HCT116 (cell line): ENCODE results near the gene UBAP2L. TPM values are rescaled to one million over a fixed set of nuclear protein-coding genes. Genes with fewer than 3 reads are reported as not detected.
"Not testable (repeated sequence)": the region's sequence is repeated elsewhere in the genome, so short reads cannot be mapped to it uniquely, and the experiment has no call there.

Experiments
- ATAC-seq: fragments of 200-7000 bp; cut with Tn5 transposase; 2 replicates; pipeline ENCODE4 v1.9.1; 2020; ENCODE audit warnings: mild to moderate bottlenecking, moderate library complexity
- BruUV-seq: library from RNA; stranded (reverse); fragments of 400-500 nt; replicated peaks from 2 replicates; lab custom pipeline; 2021; lab: Mats Ljungman, UMichigan
- CTCF ChIA-PET: fragments of 300-600 bp; sonication (Branson Sonifier 250); formaldehyde crosslinking; loops from one replicate; lab custom pipeline; 2021; ENCODE audit warnings: antibody characterized with exemption; lab: Charles Lee
- POLR2A ChIA-PET: fragments of 300-600, 350-600 bp; sonication (Branson Sonifier 250); formaldehyde crosslinking; loops from one replicate; lab custom pipeline; 2021; ENCODE audit warnings: antibody characterized with exemption; lab: Charles Lee
- RAD21 ChIA-PET, 2 experiments: fragments of 300-600 bp; sonication (Branson Sonifier 250); formaldehyde crosslinking; loops; one replicate each; lab custom pipeline; 2023; ENCODE audit warnings: low total read pairs in 2 of 2; ENCODE audit not compliant: uncharacterized antibody in 2 of 2, unreplicated experiment in 2 of 2, low non-redundant PET in 1 of 2; lab: Charles Lee
- DNase-seq: peaks from one replicate; pipeline ENCODE4 v3.0.0-alpha.2; 2010; ENCODE audit warnings: low read depth, low spot score
- H2AFZ ChIP-seq: fragments of 200-600 bp; shearing (Covaris generic), sonication (generic); 2 replicates; pipeline ENCODE4 v1.6.1; 2017; ENCODE audit warnings: low read depth, mixed run types, mixed read lengths, antibody characterized with exemption, low read length; ENCODE audit not compliant: poor library complexity, severe bottlenecking
- H3K27ac ChIP-seq: 2 replicates; pipeline ENCODE4 v1.5.1; 2012; ENCODE audit warnings: low read depth, low read length
- H3K27me3 ChIP-seq: fragments of 200-600 bp; sonication (generic); 2 replicates; pipeline ENCODE4 v1.6.1; 2016; ENCODE audit warnings: mixed run types, low read length, mixed read lengths; ENCODE audit not compliant: insufficient read depth
- H3K36me3 ChIP-seq, 2 experiments: fragments of 200-500 bp in 1 of 2; fragments of 200-600 bp in 1 of 2; sonication (Bioruptor generic) in 1 of 2; sonication (generic) in 1 of 2; 2 replicates each; pipeline versions ENCODE4 v1.5.1 to v1.6.1; 2014 to 2016; ENCODE audit warnings: low read length in 2 of 2, inconsistent platforms in 1 of 2, mixed read lengths in 1 of 2, mixed run types in 1 of 2; ENCODE audit not compliant: insufficient read depth in 2 of 2, control insufficient read depth in 1 of 2
- H3K4me1 ChIP-seq, 2 experiments: fragments of 200-600 bp in 1 of 2; sonication (generic) in 1 of 2; 2 replicates each; pipeline versions ENCODE4 v1.5.1 to v1.6.1; 2012 to 2017; ENCODE audit warnings: low read length in 2 of 2, inconsistent platforms in 1 of 2, mild to moderate bottlenecking in 1 of 2, mixed read lengths in 1 of 2, mixed run types in 1 of 2, moderate library complexity in 1 of 2; ENCODE audit not compliant: insufficient read depth in 2 of 2, control insufficient read depth in 1 of 2
- H3K4me2 ChIP-seq: fragments of 200-600 bp; sonication (generic); 2 replicates; pipeline ENCODE4 v1.6.1; 2017; ENCODE audit warnings: mixed run types, low read length, mixed read lengths
- H3K4me3 ChIP-seq, 2 experiments: fragments of 200-600 bp in 1 of 2; sonication (generic) in 1 of 2; replicated peaks in 1 of 2; 2 replicates each; pipeline ENCODE4 v1.5.1; 2011 to 2016; ENCODE audit warnings: low read length in 2 of 2, control low read depth in 1 of 2, low read depth in 1 of 2, mild to moderate bottlenecking in 1 of 2, mixed read lengths in 1 of 2, mixed run types in 1 of 2
- H3K79me2 ChIP-seq: fragments of 200-600 bp; sonication (generic); 2 replicates; pipeline ENCODE4 v1.6.1; 2017; ENCODE audit warnings: mild to moderate bottlenecking, mixed run types, low read length, moderate library complexity, mixed read lengths; ENCODE audit not compliant: insufficient read depth
- H3K9ac ChIP-seq: fragments of 200-600 bp; sonication (generic); 2 replicates; pipeline ENCODE4 v1.6.1; 2016; ENCODE audit warnings: low read length, mixed read lengths
- H3K9me2 ChIP-seq: fragments of 200-600 bp; sonication (generic), shearing (Covaris generic); 2 replicates; pipeline ENCODE4 v1.6.1; 2017; ENCODE audit warnings: mixed run types, mild to moderate bottlenecking, moderate library complexity; ENCODE audit not compliant: insufficient read depth
- H3K9me3 ChIP-seq, 2 experiments: fragments of 200-500 bp in 1 of 2; fragments of 200-600 bp in 1 of 2; sonication (Bioruptor generic) in 1 of 2; sonication (generic) in 1 of 2; 2 replicates each; pipeline ENCODE4 v1.6.1; 2014 to 2017; ENCODE audit warnings: low read length in 2 of 2, mixed read lengths in 2 of 2, inconsistent platforms in 1 of 2, low read depth in 1 of 2, mild to moderate bottlenecking in 1 of 2, mixed run types in 1 of 2, moderate library complexity in 1 of 2; ENCODE audit not compliant: control insufficient read depth in 1 of 2, insufficient read depth in 1 of 2
- H4K20me1 ChIP-seq: fragments of 200-600 bp; sonication (generic), shearing (Covaris generic); 2 replicates; pipeline ENCODE4 v1.6.1; 2017; ENCODE audit warnings: mixed run types, mild to moderate bottlenecking, moderate library complexity; ENCODE audit not compliant: insufficient read depth
- EGR1 ChIP-seq: IDR thresholded peaks from 2 replicates; pipeline ENCODE4 v1.6.1; 2012; ENCODE audit warnings: low read depth
- EZH2phosphoT487 ChIP-seq: fragments of 200-600 bp; IDR thresholded peaks from 2 replicates; pipeline ENCODE4 v1.6.1; 2018; ENCODE audit warnings: antibody characterized with exemption, borderline replicate concordance
- JUND ChIP-seq: IDR thresholded peaks from 2 replicates; pipeline ENCODE4 v1.6.1; 2012
- POLR2A ChIP-seq: IDR thresholded peaks from 2 replicates; pipeline ENCODE4 v1.7.0; 2011; ENCODE audit warnings: borderline replicate concordance; ENCODE audit not compliant: insufficient read depth, insufficient read length; ENCODE audit errors: extremely low read depth
- POLR2AphosphoS5 ChIP-seq: IDR thresholded peaks from 2 replicates; pipeline ENCODE4 v1.6.1; 2011; ENCODE audit warnings: mild to moderate bottlenecking, low read depth, low read length, moderate library complexity
- RAD21 ChIP-seq: IDR thresholded peaks from 2 replicates; pipeline ENCODE4 v1.6.1; 2012; ENCODE audit warnings: low read depth, mild to moderate bottlenecking
- SIN3A ChIP-seq: IDR thresholded peaks from 2 replicates; pipeline ENCODE4 v1.6.1; 2012; ENCODE audit warnings: low read depth
- SP1 ChIP-seq: IDR thresholded peaks from 2 replicates; pipeline ENCODE4 v1.6.1; 2012; ENCODE audit warnings: low read depth
- SRF ChIP-seq: IDR thresholded peaks from 2 replicates; pipeline ENCODE4 v1.6.1; 2012; ENCODE audit warnings: low read depth
- TCF7L2 ChIP-seq: IDR thresholded peaks from 2 replicates; pipeline ENCODE4 v1.7.0; 2011; ENCODE audit warnings: borderline replicate concordance, inconsistent platforms; ENCODE audit not compliant: insufficient read depth, insufficient read length; ENCODE audit errors: extremely low read depth
- YY1 ChIP-seq: IDR thresholded peaks from 2 replicates; pipeline ENCODE4 v1.6.1; 2011; ENCODE audit warnings: low read length, low read depth, moderate library complexity, mild to moderate bottlenecking; ENCODE audit not compliant: insufficient replicate concordance; ENCODE audit errors: extremely low read depth
- ZFX ChIP-seq: fragments of 450-650 bp; IDR thresholded peaks from 2 replicates; pipeline ENCODE4 v1.6.1; 2017
- intact Hi-C: fragments of 100-400 bp; cut with micrococcal nuclease; formaldehyde crosslinking; loops from 2 replicates; pipeline ENCODE4 v1.10.0; 2022
- total RNA-seq: library from RNA; stranded (reverse); gene quantifications from one replicate; pipeline ENCODE4 v1.2.1, GENCODE V29; 2021; ENCODE audit not compliant: unreplicated experiment
- TF ChIP-seq, protein P1 (sequence below): IDR thresholded peaks from 2 replicates; pipeline ENCODE4 v1.6.1; 2011; ENCODE audit warnings: mild to moderate bottlenecking, low read length, moderate library complexity; ENCODE audit not compliant: insufficient replicate concordance; ENCODE audit errors: extremely low read depth
- TF ChIP-seq, protein P2 (sequence below): IDR thresholded peaks from 2 replicates; pipeline ENCODE4 v1.6.1; 2012

UBAP2L gene
- total RNA-seq, 1 experiment from 2014 or later: 189 TPM

DNA sequence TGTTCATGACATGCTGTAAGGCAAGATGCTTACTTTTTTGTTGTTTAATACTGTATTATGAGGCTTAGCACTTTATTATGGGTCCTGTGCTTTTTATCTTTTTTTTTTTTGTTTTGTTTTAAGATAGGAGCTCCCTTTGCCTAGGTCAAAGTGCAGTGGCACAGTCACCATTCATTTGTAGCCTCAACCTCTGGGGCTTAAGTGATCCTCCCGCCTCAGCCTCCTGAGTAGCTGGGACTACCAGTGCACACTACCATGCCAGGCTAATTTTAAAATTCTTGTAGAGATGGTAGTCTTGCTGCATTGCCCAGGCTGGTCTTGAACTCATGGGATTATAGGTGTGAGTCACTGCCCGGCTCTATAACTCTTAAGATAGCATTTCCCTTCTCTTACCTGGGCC is 4.6 kb downstream of the UBAP2L start:
- CTCF ChIA-PET: no interaction called here
- RAD21 ChIA-PET: no interaction called here
- TF ChIP-seq SRF (no peak), RAD21 (no peak), POLR2A (no peak), POLR2AphosphoS5 (no peak), ZFX (no peak), YY1 (no peak), EGR1 (no peak), SIN3A (no peak), TCF7L2 (no peak), SP1 (no peak), JUND (no peak), EZH2phosphoT487 (no peak)
- TF ChIP-seq, protein P1, sequence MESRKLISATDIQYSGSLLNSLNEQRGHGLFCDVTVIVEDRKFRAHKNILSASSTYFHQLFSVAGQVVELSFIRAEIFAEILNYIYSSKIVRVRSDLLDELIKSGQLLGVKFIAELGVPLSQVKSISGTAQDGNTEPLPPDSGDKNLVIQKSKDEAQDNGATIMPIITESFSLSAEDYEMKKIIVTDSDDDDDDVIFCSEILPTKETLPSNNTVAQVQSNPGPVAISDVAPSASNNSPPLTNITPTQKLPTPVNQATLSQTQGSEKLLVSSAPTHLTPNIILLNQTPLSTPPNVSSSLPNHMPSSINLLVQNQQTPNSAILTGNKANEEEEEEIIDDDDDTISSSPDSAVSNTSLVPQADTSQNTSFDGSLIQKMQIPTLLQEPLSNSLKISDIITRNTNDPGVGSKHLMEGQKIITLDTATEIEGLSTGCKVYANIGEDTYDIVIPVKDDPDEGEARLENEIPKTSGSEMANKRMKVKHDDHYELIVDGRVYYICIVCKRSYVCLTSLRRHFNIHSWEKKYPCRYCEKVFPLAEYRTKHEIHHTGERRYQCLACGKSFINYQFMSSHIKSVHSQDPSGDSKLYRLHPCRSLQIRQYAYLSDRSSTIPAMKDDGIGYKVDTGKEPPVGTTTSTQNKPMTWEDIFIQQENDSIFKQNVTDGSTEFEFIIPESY: no peak
- TF ChIP-seq, protein P2, sequence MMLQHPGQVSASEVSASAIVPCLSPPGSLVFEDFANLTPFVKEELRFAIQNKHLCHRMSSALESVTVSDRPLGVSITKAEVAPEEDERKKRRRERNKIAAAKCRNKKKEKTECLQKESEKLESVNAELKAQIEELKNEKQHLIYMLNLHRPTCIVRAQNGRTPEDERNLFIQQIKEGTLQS: no peak

GRCh38 chr1:154231112-154231511 is 10.4 kb downstream of the UBAP2L start:
- H3K4me1 ChIP-seq, H3K4me2 ChIP-seq, H3K27ac ChIP-seq, BruUV-seq, DNase-seq, H3K4me3 ChIP-seq, H3K9ac ChIP-seq, H3K9me3 ChIP-seq, H2AFZ ChIP-seq, intact Hi-C loops, H4K20me1 ChIP-seq, ATAC-seq, H3K27me3 ChIP-seq, CTCF ChIA-PET, RAD21 ChIA-PET, H3K9me2 ChIP-seq: not testable (repeated sequence)
- peaks cover 95% of the 10 kb centered on the region for H3K79me2 ChIP-seq
- POLR2A ChIA-PET: interaction anchor here (0.7 kb wide), 1 partner anchor 11 kb away, joined by 4 read pairs; the partner anchor contains the start of gene UBAP2L
- peaks cover 42 to 51% of the 10 kb centered on the region in 2 experiments for H3K36me3 ChIP-seq

More for the DNA sequence above, 4.6 kb downstream of the UBAP2L start:
- ATAC-seq: no peak
- H3K4me3 ChIP-seq: no peak overlapping the region
- peaks cover 94% of the 10 kb centered on the region for H3K79me2 ChIP-seq
- no peak overlapping the region for H3K9ac ChIP-seq
- no peak for DNase-seq
- H3K36me3 ChIP-seq: peaks cover 21 to 32% of the 10 kb centered on the region in 2 experiments
- no peak overlapping the region for H2AFZ ChIP-seq
- no peaks in the 10 kb centered on the region for H3K9me3 ChIP-seq
- no peak overlapping the region for H3K4me2 ChIP-seq
- peaks cover 4 to 9% of the 10 kb centered on the region in 2 experiments; a peak in 2 of 4 replicates for H3K4me1 ChIP-seq
- H3K27ac ChIP-seq: no peak overlapping the region
- BruUV-seq: no TSS peak
- peaks cover 13% of the 10 kb centered on the region; the same call in 1 of the 2 replicates for H4K20me1 ChIP-seq
- intact Hi-C loops: loop anchor here (5.0 kb wide), 1 partner anchor 37 kb away; no protein-coding TSS in a partner anchor
- no peaks in the 10 kb centered on the region for H3K27me3 ChIP-seq
- POLR2A ChIA-PET: no interaction called here
- H3K9me2 ChIP-seq: no peaks in the 10 kb centered on the region

- intact Hi-C loops, CTCF ChIA-PET, H3K4me3 ChIP-seq, BruUV-seq, H3K9me3 ChIP-seq, H3K9me2 ChIP-seq, H3K4me1 ChIP-seq, POLR2A ChIA-PET, H3K27me3 ChIP-seq, H3K27ac ChIP-seq, ATAC-seq, DNase-seq, RAD21 ChIA-PET, H3K9ac ChIP-seq, H2AFZ ChIP-seq, H3K4me2 ChIP-seq, H4K20me1 ChIP-seq: not testable (repeated sequence)
- Histone ChIP-seq H3K79me2 (peaks cover 96% of the 10 kb centered on the region), H3K36me3 (peaks cover 51 to 65% of the 10 kb centered on the region in 2 experiments)
Observed at GRCh38 chr1:154233127-154233526, 12.4 kb downstream of the UBAP2L start.
